ENCODE results near the gene CES3. TPM values are rescaled to one million over a fixed set of nuclear protein-coding genes. Genes with fewer than 3 reads are reported as not detected.

CES3 gene, protein sequence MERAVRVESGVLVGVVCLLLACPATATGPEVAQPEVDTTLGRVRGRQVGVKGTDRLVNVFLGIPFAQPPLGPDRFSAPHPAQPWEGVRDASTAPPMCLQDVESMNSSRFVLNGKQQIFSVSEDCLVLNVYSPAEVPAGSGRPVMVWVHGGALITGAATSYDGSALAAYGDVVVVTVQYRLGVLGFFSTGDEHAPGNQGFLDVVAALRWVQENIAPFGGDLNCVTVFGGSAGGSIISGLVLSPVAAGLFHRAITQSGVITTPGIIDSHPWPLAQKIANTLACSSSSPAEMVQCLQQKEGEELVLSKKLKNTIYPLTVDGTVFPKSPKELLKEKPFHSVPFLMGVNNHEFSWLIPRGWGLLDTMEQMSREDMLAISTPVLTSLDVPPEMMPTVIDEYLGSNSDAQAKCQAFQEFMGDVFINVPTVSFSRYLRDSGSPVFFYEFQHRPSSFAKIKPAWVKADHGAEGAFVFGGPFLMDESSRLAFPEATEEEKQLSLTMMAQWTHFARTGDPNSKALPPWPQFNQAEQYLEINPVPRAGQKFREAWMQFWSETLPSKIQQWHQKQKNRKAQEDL
- 0.04 TPM for polyA plus RNA-seq (2013, experiment 1 of 2; ENCODE audit: insufficient read length)
- 0.15 TPM for polyA plus RNA-seq (2013, experiment 2 of 2; ENCODE audit: insufficient read length)

DNA sequence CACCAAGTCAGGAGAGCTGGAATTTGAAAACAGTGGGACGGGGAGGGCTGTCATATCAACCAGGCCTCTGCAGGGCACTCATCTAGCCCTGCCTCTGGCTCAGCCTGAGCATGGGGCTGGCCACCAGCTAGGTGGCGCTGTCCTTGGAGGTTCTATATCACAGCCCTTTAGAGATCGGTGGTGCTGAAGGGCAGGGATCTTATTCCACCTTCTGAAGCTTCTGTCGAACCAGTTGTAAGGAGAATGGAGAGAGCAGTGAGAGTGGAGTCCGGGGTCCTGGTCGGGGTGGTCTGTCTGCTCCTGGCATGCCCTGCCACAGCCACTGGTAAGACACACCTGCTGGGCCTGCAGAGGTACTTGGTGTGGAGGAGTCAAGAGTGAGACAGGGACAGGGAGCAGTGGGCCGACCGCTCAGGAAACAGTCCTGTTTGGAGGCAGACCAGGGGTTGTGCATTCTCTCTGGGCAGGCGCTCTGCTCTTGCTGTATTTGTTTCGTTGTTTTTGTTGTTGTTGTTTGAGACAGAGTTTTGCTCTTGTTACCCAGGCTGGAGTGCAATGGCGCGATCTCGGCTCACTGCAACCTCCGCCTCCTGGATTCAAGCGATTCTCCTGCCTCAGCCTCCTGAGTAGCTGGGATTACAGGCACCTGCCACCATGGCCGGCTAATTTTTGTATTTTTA lies at the start of gene CES3:
Gene CES3, plus strand, starts transcription at position 202 of the 680 bp plus-strand sequence. Its CDS starts 42 bp downstream, at position 244.
- peak; percentile 57 for DNase-seq

- DNase-seq: no peak
These were observed 49.3 kb upstream of the CES3 start for GRCh38 chr16:66911801-66912200.

DNA sequence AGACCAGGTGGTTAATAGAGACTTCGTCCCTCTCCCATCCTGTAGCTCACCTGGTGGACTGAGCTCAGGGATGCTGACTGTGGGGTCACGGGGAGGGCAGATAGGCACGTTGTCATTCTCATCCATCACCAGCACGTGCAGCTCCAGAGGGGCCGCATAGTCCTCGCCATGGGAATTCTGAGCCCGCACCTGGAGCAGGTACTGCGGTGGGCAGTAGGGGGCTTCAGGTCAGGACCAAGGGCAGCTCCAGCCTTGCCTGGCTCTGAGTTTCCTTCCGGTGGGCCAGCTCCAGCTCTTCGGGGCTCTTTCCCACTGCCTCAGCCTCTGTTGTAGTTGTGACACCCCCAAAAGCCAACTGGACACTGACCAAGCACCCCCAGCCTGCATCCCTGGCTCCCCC lies 48.0 kb upstream of the CES3 start:
- DNase-seq: no peak

- DNase-seq: no peak
These were observed 47.4 kb upstream of the CES3 start for GRCh38 chr16:66913711-66914110.

DNA sequence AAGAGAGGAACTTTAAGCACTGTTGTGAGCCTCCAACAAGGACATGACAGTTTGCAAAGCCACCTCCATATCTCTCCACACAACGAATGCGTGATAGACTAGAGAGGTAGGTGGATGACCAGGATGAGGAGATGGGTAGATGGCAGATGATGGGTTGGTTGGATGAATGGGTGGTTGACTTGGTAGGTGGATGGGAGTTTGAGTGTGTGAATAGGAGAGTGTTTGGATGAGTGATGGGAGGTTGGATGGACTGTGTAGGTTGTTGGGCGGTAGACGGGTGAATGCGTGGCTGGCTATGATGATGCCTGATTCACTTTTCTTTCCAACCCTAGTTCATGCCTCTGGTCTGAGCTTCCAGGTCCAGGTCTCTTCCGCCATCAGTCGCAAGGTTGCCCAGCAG lies 46.5 kb upstream of the CES3 start:
- DNase-seq: no peak

GRCh38 chr16:66915041-66915440 lies 46.0 kb upstream of the CES3 start:
- no peak for DNase-seq

DNA sequence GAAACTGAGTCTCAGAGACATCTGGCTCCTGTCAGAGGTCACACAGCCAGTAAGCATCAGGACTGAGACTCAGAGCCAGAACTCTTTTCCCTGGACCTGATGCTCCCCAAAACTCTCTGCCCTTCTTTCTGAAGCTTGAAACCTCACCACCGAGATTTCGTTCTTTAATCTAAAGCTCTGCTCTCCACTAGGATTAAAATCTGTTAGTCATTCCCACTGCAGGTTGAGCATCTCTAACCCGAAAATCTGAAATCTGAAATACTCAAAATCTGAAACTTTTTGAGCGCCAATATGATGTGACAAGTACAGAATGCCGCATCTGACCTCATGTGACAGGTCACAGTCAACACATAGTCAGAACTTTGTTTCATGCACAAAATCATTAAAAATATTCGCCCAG lies 44.5 kb upstream of the CES3 start:
- DNase-seq: no peak

GRCh38 chr16:66917741-66918140 lies 43.3 kb upstream of the CES3 start:
- no peak for DNase-seq

DNA sequence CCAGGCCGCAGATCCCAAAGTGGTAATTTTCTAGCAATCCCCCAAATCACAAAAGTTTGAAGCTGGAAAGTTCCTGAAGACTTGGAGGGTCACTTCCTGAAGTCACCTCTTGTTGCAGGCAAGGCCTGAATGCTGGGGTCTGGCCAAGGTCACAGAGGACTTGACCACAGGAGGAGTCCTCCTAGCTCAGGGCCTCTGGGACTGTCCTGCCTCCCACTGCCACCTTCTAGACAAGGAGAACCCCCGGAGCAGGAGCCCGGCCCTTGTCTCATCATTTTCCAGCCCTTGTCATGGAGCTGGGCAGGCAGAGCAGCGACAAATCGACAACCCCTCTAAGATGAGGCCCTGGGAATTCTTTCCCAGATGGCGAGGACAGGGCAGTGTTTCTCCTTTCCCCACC lies 42.7 kb upstream of the CES3 start:
- DNase-seq: no peak

- no peak for DNase-seq
These were observed 42.1 kb upstream of the CES3 start, which contains the start of gene CDH16 for GRCh38 chr16:66918803-66919568. CDH16 (minus strand) TSS chr16:66918885; CDS start chr16:66918065, 820 bp downstream.

DNA sequence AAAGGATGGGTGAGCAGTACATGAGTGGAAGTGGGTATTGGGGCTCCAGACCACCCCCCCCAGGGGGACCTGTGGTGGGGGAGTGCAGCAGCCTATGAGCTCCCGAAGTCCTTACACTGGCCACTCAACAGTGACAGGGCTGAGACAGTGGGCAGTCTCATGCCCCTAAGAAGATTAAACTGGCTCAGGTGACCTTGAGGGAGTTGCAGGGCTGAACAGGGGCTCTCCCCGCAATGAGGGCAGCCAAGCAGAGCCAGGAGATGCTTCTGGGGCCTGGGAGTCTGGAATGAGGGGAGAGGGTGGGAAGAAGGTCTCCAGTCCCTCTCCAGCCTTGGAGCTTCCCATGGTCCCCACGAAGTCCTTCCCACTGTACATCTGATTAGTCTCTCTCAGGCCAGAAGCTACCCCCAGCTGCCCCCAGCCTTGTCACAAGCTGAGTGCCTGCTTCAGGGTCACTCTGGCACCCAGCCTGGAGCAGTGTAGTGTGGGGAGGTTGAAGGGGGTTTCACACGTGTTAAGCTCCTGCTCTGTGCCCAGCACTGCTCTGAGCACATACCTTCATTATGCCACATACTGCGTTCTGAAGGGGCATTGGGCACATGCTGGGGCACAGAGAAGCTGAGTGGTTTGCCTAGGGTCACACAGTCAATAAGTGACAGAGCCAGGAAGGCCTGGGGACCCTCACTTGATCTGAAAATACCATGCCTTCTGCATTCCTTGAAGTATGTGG lies 41.3 kb upstream of the CES3 start:
- DNase-seq: no peak

- DNase-seq: no peak
These were observed 40.8 kb upstream of the CES3 start for GRCh38 chr16:66920299-66920590.

DNA sequence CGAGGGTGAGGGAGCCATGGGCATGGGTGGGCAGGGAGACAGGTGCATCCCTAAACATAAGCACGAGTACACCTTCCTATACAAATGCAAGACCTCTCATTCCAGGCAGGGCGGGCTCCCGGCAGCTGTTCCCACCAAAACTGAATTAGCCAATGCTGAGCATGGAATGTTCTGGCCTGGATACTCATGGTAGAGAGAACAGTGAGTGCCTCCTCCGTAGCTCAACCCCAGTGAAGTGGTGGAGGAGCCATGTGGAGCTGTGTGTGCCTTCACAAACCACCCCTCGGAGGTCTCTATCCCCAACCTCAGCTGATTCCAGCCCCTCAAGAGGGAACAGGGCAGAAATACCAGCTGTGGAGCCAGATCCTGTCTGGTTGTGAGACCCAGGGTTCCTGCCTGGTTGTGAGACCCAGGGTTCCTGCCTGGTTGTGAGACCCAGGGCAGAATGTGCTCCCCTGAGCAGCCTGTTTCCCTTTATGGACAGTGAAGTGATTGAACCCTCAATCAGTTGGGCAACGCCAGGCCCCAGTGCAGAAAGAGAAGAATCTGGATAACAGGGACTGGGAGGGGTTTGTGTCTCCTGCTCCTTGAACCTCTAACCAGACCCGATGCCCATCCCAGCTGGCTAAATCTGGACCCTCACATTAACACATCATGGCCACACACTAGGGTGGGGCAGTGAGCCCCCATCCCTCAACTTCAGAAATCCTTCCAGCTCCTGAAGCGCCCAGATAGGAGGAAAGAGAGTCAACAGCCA lies 40.0 kb upstream of the CES3 start:
- no peak for DNase-seq

GRCh38 chr16:66921729-66922450 lies 39.2 kb upstream of the CES3 start:
- no peak for DNase-seq

DNA sequence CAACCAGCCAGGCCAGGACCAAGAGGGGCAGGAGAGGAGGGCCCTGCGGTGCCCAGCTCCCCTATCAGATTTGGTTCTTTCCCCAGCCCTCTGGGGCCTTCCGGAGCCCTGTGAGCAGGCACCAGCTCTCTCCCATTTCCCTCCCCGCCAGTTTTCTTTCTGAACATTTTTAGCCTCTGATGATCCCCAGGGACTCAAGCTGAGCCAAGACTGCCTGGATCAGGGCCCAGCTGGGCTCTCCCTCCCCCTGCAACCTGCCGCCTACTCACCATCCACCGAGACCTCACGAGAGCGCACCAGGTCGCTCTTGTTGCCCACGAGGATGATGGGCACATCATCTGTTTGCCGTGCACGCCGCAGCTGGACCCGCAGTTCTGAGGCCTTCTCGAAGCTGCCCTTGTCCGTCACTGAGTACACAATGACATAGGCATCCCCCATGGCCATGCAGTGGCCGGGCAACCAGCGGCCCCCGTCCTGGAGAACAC lies 37.8 kb upstream of the CES3 start:
- no peak for DNase-seq

GRCh38 chr16:66923866-66924265 lies 37.2 kb upstream of the CES3 start:
- no peak for DNase-seq

DNA sequence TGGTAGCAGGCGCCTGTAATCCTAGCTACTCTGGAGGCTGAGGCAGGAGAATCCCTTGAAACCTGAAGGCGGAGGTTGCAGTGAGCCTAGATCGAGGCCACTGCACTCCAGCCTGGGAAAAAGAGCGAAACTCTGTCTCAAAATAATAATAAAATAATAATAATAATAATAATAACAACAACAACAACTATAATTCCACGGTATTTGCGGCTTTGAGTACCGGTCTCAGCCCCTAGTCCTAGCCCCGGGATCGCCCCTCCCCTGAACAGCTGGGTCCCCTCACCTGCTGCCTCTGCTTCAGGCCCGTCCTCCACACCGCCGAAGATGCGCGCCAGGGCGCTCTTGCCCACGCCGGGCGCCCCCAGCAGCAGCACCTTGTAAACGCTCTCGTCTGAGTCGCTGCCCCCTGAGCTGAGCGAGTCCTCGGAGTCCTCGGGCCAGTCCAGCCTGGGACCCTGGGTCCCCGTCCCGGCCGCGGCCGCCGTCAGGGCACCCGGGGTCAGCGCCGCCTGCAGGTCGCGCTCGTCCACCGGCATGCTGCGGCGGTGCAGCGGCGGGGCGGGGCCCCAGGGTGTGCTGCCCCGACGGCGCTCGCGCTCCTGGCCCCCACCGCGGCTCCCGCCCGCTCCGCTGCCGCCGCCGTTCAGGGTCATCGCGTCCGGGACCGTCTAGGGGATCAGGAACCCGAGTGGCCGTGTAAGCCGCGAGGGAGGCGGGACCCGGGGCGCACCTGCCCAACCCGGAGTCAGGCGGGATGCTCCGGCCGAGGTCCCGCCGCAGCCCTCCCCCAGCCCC lies 36.3 kb upstream of the CES3 start:
- no peak for DNase-seq

- no peak for DNase-seq
These were observed 35.7 kb upstream of the CES3 start, which contains the start of gene RRAD for GRCh38 chr16:66925322-66925840. RRAD (minus strand) TSS chr16:66925535; CDS start chr16:66925179, 356 bp downstream.
